ENCODE data around the gene IL22.

- TF ChIP-seq ZNF274 (IDR thresholded peaks at IDR 0.05; ENCODE audit: low read depth, low read length) = no peak
- TF ChIP-seq, protein P1, sequence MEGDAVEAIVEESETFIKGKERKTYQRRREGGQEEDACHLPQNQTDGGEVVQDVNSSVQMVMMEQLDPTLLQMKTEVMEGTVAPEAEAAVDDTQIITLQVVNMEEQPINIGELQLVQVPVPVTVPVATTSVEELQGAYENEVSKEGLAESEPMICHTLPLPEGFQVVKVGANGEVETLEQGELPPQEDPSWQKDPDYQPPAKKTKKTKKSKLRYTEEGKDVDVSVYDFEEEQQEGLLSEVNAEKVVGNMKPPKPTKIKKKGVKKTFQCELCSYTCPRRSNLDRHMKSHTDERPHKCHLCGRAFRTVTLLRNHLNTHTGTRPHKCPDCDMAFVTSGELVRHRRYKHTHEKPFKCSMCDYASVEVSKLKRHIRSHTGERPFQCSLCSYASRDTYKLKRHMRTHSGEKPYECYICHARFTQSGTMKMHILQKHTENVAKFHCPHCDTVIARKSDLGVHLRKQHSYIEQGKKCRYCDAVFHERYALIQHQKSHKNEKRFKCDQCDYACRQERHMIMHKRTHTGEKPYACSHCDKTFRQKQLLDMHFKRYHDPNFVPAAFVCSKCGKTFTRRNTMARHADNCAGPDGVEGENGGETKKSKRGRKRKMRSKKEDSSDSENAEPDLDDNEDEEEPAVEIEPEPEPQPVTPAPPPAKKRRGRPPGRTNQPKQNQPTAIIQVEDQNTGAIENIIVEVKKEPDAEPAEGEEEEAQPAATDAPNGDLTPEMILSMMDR (IDR thresholded peaks at IDR 0.05 in 2 of 3, conservative IDR thresholded peaks at IDR 0.05 in 1 of 3; ENCODE audit: borderline replicate concordance in 1 of 3, insufficient read depth in 1 of 3, low read depth in 2 of 3, low read length in 2 of 3) = no peak
- no peak for TF ChIP-seq SP1 (IDR thresholded peaks at IDR 0.05; ENCODE audit: low read depth)
- TF ChIP-seq REST (IDR thresholded peaks at IDR 0.05; ENCODE audit: low read depth) = no peak
- no peak for TF ChIP-seq POLR2A (IDR thresholded peaks at IDR 0.05; ENCODE audit: borderline replicate concordance, extremely low read depth, insufficient read depth, insufficient read length)
- TF ChIP-seq EGR1 (IDR thresholded peaks at IDR 0.05; ENCODE audit: low read depth) = no peak
- TF ChIP-seq MAX (IDR thresholded peaks at IDR 0.05) = no peak
Observed at GRCh38 chr12:68291396-68292036, 38.1 kb upstream of the IL22 start.
